GM21723 (cell line): ENCODE data around the gene RETN.

ENCODE experiments used
- ATAC-seq: cut with Tn5 transposase; IDR thresholded peaks from one replicate; pipeline ENCODE4 v1.9.1; 2021; ENCODE audit warnings: mild to moderate bottlenecking, moderate library complexity; ENCODE audit not compliant: unreplicated experiment

The RETN gene

DNA sequence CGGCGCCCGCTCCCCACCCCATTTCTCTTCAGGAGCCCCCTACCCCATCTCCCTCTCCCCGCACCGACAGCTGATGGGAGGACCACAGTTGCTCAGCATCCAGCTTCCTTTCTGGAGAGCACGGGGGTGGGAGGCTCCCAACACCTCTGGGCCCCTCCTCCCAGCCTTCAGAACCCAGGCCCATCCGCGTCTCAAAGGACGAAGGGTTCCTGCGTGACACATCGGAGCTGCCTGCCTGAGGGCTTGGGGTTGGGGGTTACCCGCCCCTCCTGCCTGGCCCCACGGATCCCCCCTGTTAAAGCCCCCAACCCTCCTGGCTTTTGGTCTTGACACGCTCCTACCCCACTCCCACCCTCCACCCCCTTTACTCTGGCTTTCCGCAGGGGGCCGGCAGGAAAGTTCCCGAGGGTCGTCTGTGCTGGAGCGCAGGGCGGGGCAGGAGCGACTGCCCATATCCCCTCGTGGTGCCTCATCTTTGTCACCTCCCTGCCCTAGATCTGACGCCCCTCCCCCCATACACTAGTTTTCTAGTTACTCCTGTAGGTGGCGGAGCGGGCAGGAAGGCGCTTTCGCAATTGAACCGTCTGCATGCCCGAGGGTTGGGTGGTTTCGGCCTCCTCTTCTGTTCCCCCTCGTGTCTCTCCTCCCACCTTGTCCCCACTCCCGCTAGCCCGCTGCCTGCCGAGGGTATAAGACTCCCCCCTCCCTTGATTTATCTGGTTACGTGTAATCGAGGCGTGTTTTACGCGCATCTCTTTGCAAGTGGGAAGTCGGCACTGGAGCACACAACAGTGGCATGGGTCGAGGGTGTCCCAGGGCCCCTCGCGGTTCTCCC lies 12.7 kb downstream of the RETN start:
- no peak for ATAC-seq

GRCh38 chr19:7682175-7682855 lies 13.5 kb downstream of the RETN start:
- no peak for ATAC-seq

DNA sequence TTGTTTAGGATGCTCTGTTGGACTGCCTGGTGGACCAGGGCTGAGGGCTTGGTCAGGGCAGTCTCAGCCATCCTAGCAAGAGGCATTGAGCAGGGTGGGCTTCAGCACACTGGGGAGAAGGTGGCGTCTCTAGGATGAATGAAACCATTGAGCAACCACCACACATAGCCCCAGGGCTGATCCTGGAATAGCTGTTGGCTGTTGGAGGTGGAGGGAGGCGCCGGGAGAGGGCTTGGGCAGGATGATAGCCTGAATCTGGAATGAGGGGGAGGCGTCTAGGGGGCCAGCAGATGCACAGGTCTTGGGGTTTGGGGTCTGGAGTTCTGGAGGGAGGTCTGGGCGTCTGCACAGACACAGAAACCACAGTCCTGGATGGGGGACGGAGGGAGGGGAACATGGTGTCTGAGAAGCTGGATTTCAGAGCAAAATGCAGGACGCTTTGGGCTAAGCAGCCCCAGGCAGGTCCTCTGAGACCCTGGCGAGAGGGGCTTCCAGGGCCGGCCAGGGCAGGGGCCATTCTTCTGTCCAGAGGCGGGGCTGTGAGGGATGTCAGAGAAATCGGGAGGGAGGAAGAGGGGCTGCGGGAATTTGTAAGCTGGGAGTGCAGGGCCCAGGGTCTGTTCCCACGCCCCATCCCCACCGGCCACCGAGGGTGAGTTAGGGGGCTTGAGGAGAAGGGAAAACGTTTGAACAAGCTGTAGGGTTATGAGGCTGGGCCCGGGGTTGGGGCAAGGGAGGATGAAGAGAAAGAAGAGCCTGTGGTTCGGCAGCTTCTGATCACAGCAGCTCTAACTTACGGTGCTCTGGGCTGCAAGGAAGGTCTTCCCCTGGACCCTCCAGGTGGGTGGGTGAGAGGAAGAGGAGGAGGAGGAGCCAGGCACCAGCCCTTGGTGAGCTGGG lies 16.9 kb downstream of the RETN start:
- ATAC-seq = no peak

DNA sequence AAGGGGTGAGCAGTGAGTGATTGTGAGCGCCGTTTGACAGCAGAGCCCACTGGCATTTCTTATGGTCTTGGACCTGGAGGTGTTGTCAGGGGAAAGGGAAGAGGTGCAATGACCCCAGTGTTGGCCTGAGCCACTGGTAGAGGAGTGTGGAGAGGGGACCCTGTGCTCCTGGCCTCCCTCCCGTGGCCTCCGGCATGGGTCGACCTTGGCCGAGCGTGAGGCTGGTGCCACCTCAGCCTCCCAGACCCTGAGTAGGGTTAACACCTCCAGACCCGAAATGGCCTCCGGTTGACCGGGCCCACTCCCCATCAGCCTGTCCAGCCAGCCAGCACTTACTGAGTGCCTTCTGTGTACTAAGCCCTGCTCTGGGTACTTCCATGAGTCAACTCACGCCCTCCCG lies 18.3 kb downstream of the RETN start:
- no peak for ATAC-seq

GRCh38 chr19:7689165-7689564 lies 20.3 kb downstream of the RETN start:
- ATAC-seq = no peak

GRCh38 chr19:7690779-7691258 lies 22.0 kb downstream of the RETN start:
- ATAC-seq = no peak

DNA sequence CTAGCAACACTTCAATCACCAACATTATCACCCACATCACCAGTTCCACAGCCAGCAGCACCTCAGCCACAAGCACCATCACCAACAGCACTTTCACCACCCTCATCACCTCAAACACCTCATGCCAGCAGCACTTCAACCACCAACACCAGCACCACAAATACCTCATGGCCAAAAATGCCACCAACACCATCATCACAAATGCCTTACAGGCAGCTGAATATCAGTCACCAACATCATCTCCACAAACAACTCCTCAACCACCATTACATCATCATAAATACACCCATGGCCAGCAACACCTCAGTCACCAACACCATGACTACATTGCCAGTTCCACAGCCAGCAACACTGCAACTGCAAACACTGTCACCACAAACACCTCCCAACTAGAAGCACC lies 22.6 kb downstream of the RETN start:
- ATAC-seq = no peak

DNA sequence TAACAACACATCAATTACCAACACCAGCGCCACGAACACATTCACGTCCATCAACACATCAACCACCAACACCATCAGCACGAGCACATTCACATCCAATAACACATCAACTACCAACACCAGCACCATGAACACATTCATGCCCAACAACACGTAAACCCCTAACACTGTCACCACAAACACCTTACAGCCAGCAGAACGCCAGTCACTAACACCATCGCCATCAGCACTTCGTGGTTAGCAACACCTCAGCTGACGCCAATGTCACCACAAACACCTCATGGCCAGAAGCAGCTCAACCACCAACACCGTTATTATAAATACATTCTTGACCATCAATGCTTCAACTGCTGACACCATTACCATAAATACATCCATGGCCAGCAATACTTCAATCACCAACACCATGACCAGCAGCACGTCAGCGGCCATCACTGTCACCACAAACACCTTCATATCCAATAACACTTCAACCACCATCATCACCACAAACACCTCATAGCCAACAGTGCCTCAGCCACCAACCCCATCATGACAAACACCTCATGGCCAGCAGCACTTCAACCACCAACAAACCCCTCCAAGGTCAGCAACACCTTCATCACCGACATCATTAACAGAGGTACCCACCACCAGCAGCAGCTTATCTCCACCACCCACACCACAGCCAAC lies 23.7 kb downstream of the RETN start:
- ATAC-seq = no peak

DNA sequence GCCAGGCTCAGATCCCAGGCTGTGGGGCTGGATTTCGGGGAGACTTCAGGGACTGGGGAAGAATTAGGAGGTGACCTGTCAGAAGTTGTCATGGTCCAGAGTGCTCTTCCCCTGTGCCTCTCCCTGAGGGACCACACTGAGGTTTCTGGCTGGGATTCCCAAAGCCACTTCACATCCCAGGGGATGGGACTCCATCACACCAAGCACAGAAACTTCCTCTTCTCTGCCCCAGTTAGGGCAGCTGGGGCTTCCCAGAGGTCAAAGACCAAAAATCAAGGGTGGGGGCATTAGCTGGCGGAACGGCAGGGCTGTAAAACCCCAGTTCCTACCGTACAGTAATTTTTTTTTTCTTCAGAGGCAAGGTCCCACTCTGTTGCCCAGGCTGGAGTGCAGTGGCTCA lies 25.6 kb downstream of the RETN start:
- no peak for ATAC-seq

GRCh38 chr19:7697721-7698287 lies 29.0 kb downstream of the RETN start:
- ATAC-seq = no peak

- no peak for ATAC-seq
These were observed 29.7 kb downstream of the RETN start for GRCh38 chr19:7698583-7698982.

- ATAC-seq = no peak
These were observed 30.2 kb downstream of the RETN start for GRCh38 chr19:7699003-7699402.

- ATAC-seq = no peak
These were observed 30.9 kb downstream of the RETN start for GRCh38 chr19:7699417-7700401.

DNA sequence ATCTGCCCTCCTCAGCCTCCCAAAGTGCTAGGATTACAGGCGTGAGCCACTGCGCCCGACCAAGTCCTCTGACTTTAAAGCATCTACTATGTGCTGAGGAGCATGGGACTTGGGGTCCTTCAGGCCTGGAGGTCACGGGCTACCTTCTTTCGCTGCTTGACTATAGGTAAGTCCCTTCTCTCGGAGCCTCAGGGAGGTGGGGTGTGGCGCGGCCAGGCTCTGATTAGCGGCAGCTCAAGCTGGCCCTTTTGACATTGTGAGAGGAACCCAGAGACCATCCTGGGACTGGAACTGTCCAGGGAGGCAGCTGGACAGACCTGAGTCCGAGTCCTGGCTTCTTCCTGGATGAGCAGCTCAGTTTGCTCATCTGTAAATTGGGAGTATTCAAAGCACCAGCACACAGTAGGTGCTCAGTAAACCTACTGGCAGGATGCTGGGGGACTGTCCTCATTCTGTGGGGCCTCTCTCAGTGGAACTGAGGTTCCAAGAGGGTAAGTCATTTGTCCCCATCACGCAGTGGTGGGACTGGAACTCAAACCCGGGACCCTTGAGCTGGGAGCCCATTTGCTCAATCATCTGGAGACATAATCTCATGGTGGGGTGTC lies 32.3 kb downstream of the RETN start:
- no peak for ATAC-seq

DNA sequence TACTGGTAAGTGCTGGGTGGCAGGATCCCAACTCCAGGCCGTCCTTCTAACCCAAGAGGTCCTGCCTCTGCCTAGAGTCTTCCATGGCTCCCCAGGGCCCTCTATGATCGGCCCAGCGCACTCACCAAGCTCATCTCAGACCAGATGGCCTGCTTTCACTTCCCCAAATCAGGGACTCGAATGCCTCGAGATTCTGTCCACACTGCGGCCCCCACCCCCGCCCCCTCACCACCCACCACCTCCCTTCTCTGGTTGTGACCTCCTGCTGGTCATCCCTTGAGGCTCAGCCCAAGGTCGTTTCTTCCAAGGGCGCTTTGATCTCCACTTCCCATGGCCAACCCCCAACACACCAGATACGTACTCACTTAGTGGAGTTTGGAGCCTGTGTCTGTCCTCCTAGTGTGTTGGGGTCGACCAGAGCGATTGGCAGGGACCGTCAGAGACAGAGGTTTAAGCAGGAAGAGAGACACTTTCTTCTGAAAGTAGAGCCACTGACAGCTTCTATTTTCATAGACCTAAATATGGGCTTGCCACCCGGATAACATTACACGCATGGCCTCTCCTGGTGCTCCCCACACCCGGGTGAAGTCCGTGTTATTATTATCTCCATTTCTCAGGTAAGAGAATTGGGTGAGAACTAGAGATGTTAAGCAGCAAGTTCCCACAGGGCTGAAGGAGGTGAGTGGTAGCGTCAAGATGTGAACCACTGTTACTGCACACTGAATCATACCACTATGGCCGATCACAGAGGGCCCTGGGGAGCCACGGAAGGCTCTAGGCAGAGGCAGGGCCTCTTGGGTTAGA lies 33.0 kb downstream of the RETN start, which contains the start of gene FCER2:
Gene FCER2, minus strand, starts transcription at position 478 of the 804 bp plus-strand sequence. CDS start 2,371 bp downstream, outside the sequence.
- ATAC-seq = peak; percentile 43

DNA sequence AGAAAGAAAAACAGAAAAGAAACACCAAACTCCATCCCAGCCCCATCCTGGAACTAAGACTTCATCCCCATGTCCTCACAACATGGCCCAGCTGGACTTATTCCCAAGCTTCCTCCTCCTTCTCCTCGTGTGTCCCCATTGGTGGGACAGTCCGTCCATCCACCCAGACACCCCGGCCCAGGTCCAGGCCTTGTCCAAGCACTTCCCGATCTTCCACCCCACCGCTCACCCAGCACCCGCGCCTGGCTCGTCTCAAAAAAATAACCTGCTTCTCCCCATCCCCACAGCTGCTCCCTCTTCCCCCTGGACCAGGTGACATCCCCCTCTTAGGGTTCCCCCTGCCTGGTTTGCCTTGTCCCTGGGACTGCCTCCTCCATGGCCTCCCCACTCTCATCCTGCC lies 34.5 kb downstream of the RETN start:
- ATAC-seq = no peak

GRCh38 chr19:7704280-7705060 lies 35.6 kb downstream of the RETN start:
- ATAC-seq = no peak
